HG02870 (cell line): ENCODE results near the gene PCBP1.
"Not testable (repeated sequence)": the region's sequence is repeated elsewhere in the genome, so short reads cannot be mapped to it uniquely, and the experiment has no call there.

Experiments used
- ATAC-seq: cut with Tn5 transposase; IDR thresholded peaks from one replicate; pipeline ENCODE4 v1.9.1; 2021; ENCODE audit warnings: mild to moderate bottlenecking, moderate library complexity; ENCODE audit not compliant: unreplicated experiment

PCBP1 gene

DNA sequence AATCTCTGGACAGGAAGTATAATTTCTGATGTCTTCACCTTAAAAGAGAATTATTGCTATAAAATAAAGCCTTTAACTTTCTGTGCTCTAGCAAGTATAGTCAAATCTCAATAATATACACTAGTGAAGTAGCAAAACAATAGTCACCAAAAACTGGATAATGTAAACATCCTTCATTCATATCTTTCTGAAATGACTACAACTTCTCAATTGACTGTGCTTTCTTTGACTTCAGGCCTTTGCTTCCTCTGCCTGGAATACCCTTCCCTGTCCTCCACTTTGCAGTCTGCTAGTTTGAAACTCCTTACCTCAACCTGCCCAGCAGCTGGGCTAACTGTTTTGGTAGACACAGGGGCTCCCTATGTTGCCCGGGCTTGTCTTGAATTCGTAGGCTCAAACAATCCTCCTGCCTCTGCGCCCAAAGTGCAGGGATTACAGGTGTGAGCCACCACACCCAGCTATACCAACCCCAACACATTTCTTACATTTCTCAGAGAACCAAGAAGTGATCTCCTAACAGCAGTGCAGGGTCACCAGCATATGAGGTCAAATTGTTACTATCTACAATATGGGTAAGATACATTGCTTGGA is 6.6 kb upstream of the PCBP1 start:
- ATAC-seq: no peak

GRCh38 chr2:70081221-70081620 is 6.1 kb upstream of the PCBP1 start:
- no peak for ATAC-seq

DNA sequence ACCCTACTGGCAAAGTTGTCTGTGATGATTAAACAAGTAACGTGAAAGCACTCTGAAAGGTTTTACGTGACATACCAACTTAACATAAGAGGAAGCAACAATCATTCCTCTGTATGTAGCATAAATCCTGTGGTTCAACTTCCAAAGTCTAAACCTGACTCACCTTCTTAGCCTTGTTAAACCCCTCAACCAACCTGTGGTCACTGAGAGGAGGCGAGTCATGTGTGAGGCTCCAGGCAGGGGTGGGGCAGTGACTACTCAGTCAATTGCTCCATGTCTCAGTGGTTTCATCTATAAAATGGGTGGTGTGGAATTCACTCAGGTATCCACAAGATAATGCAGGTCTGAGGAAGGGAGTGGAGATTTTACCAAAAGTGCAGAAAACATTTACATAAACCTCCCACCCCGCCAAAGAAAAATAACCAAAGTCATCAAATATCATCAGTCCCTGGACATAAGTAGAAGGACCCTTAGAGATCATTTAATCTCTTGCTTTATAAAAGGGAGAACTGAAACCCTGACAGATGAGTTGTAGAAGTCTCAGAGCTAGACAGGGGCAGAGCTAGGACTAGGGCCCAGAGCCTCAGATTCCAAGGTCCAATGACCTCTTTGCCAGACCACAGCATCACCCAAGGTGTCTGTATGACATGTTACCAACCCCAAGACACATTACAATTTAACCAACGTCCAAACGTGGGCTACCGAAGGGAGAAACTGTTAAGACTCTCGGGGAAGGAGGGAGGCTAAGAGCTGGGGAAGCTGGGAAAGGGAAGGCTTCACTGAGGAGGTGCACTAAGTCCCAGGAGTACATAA is 3.7 kb upstream of the PCBP1 start:
- no peak for ATAC-seq

DNA sequence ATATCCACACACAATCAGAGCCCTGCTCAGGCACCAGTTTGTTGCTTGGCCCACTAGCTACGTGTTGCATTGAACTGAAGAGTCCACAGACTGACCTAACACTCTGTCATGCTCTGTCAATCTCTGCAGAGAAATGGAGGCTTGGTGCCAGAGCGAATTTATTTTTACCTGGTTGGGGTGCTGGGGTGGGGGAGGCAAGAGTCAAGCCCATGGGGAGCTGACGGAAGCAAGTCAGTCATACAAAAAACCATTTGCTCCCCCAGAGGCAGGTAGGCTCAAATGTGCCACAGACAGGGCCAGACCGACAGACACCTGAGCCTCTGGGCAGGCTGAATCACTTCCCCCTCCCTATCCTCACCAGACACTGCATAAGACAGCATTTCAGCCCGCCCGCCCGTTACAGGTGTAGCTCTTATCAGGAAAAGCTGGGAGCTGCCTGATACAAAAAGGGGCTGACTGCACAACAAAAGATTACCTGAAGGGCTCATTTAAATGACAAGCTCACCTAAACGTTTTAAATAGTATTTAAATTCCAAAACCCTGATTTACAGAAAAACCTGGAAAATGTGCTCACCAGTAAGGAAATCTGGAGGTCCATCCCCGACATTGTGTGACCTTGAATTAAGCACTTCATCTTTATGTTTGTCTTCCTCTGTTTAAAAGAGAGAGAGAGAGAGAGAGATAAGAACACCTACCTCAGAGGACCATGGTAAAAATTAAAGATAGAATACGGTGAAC is 2.1 kb upstream of the PCBP1 start:
- no peak for ATAC-seq

DNA sequence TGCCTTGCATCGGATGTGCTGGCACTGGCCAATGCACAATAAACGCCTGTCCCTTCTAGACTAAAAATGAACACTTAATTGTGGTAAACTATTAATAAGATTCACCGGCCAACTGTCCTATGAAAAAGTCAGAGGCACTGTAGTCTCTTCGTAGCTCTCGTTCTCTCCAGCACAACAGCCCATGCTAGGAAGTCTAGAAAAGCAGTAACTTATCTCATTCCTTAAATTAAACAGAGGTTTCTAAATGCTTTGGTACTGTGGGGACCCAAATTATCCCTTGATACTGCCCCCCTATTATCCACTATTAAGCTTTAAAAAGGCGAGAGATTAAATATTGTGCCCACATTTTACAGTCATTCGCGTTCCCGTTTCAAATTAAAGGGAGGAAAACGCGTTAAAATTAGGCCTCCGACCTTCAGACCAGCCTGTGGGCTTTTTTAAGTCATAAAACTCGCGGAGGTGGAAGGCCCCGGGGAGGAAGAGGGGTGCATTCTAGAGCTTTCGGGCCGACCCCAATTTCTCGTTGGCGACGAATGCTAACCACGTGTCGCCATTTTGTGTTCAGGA is 1.5 kb upstream of the PCBP1 start:
- no peak for ATAC-seq

GRCh38 chr2:70086278-70086837 is 919 bp upstream of the PCBP1 start:
- peak; percentile 36 for ATAC-seq

- no peak for ATAC-seq
Observed at GRCh38 chr2:70087702-70088597, 673 bp downstream of the PCBP1 start.

DNA sequence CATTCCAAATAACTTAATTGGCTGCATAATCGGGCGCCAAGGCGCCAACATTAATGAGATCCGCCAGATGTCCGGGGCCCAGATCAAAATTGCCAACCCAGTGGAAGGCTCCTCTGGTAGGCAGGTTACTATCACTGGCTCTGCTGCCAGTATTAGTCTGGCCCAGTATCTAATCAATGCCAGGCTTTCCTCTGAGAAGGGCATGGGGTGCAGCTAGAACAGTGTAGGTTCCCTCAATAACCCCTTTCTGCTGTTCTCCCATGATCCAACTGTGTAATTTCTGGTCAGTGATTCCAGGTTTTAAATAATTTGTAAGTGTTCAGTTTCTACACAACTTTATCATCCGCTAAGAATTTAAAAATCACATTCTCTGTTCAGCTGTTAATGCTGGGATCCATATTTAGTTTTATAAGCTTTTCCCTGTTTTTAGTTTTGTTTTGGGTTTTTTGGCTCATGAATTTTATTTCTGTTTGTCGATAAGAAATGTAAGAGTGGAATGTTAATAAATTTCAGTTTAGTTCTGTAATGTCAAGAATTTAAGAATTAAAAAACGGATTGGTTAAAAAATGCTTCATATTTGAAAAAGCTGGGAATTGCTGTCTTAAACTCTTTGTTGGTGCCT is 1.4 kb downstream of the PCBP1 start:
- ATAC-seq: no peak

DNA sequence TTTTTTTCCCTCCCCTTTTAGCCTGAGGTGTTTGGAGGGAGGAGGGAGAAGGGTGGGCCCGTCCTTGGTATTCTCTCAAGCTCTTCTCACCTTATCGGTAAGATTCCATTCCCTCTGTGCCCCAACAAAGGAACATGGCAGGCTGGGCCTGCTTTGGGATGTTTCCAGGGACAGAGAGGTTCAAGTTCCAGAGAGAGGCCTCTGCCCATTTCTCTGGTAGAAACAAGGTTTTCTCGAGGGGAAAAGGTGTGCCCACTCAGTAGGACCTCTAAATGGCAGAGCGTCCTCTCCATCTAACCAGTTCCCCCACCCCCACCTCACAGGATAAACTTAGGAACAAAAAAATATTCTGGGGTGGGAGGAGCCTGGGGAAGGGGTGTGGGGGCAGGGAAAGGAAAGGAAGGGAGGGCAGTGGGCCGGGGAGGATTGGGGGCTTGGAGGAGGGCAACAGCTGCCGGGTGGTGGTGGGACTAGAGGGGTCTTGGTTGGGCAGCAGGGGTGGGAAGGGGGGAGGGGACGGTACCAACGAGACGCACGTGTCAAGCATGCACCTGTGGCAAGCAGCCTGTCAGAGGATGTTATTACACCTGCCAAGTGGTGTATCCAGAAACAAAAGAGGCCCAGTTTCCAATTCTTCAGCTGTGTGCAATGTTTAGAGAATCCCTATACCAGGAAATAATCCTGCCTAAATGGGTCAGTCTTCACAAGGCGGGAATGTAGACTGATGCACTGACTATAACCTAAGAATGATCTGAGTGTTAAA is 2.1 kb downstream of the PCBP1 start:
- ATAC-seq: no peak

- no peak for ATAC-seq
Observed at GRCh38 chr2:70089983-70090525, 2.8 kb downstream of the PCBP1 start.

DNA sequence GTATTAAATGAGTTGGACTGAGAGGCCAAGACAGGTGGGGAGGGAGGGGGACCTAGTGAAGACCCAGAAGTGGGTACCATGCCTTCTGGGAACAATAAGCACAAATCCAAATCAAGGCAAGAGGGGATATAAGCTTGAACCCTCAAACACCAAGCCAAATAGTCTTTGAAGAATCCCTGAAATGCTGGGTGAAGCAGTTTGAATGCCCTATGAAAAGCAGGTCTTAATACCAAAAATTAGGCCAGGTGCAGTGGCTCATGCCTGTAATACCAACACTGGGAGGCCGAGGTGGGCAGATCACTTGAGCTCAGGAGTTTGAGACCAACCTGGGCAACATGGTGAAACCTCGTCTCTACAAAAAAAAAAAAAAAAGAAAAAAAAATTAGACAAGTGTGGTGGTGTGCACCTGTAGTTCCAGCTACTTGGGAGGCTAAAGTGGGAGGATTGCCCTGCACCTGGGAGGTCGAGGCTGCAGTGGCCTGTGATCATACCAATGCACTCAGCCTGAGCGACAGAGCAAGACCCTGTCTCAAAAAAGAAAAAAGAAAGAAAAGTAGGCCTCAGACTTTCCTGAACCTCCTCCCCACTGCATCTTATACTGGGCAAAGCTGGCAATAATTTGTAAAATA is 3.5 kb downstream of the PCBP1 start:
- ATAC-seq: no peak

DNA sequence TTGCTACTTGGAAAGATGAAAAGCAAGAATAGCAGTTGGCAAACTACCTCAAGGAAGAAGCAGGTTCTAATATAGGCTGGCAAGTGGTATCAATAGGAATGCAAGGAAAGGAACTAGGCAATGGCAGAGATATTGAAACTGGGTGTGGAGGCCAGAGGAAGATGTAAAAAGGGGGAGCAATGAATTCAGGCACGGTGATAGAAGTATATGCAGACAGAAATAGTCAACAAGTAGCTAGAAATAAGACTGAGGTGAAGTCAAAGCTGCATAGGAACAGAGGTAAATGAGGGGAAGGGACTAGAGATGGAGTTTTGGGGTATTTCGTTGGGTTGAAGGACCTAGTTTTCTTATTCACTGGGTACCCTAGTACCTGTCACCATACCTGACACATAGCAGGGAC is 4.1 kb downstream of the PCBP1 start:
- ATAC-seq: no peak

GRCh38 chr2:70091816-70092215 is 4.5 kb downstream of the PCBP1 start:
- ATAC-seq: no peak

DNA sequence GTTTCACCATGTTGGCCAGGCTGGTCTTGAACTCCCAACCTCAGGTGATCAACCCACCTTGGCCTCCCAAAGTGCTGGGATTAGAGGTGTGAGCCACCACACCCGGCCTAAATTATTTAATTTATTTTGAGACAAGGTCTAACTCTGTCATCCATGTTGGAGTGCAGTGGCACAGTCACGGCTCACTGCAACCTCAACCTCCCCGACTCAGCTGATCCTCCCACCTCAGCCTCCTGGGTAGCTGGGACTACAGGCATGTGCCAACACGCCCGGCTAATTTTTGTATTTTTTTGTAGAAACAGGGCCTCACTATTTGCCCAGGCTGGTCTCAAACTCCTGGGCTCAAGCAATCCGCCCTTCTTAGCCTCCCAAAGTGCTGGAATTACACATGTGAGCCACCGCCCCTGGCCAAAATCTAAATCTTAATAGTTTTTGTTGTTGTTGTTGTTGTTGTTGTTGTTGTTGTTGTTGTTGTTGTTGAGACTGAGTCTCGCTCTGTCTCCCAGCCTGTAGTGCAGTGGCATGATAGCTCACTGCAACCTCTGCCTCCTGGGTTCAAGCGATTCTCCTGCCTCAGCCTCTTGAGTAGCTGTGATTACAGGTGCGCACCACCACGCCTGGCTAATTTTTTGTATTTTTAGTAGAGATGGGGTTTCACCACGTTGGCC is 5.4 kb downstream of the PCBP1 start:
- ATAC-seq: not testable (repeated sequence)

DNA sequence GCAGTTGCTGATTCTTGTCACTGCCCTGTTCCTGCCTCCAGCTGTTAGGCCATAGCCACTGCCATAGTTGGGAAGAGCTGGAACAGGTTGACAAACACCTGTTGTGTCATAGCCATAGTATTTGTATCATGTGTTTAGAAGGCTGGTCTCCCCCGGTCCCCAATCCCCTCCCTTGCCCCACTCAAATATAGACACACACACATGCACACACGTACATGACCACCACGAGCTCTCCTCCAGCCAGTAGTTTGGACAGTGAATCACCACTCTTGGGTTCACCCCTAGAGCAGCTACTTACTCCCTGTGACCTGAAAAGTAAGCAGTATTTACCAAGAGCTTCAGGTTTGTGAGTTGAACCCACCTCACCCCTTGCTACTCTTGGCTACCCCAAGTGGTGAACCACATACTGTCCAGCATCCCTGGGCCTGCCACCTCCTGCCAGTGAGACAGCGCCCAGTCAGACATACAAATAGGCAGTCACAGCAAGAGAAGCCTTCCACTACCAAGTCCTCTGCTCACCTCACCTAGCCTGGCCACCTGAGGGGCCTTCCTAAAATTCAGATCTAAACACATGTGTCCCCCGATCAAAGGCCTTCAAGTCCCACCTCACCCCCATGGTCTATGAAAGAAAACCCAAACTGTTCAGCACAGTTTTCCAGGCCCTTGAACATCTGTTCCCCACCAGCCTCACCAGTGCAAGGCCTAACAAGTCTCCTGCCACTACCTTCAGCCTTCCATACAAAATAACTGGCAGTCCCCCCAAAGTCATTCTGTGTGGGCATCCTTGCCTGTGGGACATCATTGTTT is 7.1 kb downstream of the PCBP1 start:
- no peak for ATAC-seq

DNA sequence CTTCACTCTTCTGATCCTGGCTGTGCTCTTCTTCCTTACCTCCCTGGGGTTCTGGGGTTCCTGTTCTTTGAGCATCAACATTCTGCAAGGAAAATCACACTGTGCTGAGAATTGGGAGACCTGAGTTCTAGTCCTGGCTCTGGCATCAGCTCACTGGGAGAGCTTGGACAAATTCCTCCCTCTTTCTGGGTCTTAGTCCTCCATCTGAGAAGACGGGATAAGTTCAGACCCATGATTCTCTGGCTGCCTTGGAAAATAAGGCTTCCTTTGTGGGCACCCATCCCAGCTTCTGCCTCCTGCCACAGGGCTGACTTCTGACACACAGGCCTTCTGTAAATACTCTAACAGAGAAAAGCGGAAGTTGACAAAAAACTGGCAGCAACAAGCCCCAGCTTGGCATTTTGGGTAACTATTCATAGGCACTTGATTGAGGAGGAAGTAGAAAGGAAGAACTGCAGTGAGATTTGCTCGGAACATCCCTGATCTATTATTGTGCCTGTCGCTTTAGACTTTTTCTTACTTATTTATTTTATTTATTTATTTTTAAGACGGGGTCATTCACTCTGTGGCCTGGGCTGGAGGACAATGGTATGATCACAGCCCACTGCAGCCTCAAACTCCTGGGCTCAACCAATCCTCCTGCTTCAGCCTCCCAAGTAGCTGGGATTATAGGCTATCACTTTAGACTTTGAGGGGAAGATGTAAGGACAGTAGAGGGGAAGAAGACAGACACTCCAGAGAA is 7.9 kb downstream of the PCBP1 start:
- ATAC-seq: no peak
